DND-41 (cell line): ENCODE data around the gene C17orf114.

Experiments
- CTCF ChIP-seq: IDR thresholded peaks from 2 replicates; pipeline ENCODE4 v1.5.1; 2012; ENCODE audit warnings: borderline replicate concordance, low read length, moderate library complexity, mild to moderate bottlenecking; ENCODE audit not compliant: poor library complexity, severe bottlenecking; ENCODE audit errors: extremely low read depth
- EZH2 ChIP-seq: IDR thresholded peaks from 3 replicates; pipeline ENCODE4 v1.6.1; 2012; ENCODE audit warnings: borderline replicate concordance, low read depth, mild to moderate bottlenecking, moderate library complexity, low read length, inconsistent platforms; ENCODE audit not compliant: severe bottlenecking

- TF ChIP-seq CTCF (no peak), EZH2 (no peak)
Measured at GRCh38 chr17:4851084-4851483, 49.0 kb upstream of the C17orf114 start.
